ENCODE results near the gene TCF21.
"Not testable (repeated sequence)": the region's sequence is repeated elsewhere in the genome, so short reads cannot be mapped to it uniquely, and the experiment has no call there.

Gene TCF21

DNA sequence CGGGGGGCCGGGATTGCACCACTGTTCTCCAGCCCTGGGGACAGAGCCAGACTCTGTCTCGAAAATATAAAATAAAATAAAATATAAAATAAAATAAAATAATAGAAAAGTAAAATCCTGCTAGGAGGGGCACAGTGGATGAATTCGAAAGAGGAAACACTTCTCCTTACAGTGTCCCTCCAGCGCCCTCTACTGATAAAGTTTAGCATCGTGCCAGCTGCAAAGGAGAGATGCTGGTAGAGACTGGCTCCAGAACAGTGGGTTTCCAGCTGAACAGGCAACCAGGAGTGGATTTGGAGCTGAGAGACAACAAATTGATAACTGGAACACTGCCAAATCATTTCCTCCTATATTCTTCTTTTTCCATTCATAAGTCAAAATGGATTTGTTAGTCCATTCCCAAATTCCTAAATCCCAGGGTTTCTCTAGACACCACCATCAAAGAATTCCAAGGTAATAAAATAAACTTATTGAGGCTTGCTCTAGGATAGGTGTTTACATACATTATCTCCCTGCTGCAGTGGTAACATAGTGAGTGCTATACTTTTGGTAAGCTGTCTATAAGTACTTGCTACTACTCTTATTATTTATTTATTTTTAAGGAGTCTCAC lies 32.4 kb downstream of the TCF21 start:
- peak in 45 of 51 donors; percentile 0 to 82 (median 57) for DNase-seq

- DNase-seq, result peak in 34 of 51 donors; percentile 1 to 80 (median 41)
Observed at GRCh38 chr6:133923938-133924593, 35.2 kb downstream of the TCF21 start.

GRCh38 chr6:133931221-133931620 lies 42.3 kb downstream of the TCF21 start:
- DNase-seq, result not testable (repeated sequence)

GRCh38 chr6:133936352-133936751 lies 47.4 kb downstream of the TCF21 start:
- not testable (repeated sequence) for DNase-seq

DNA sequence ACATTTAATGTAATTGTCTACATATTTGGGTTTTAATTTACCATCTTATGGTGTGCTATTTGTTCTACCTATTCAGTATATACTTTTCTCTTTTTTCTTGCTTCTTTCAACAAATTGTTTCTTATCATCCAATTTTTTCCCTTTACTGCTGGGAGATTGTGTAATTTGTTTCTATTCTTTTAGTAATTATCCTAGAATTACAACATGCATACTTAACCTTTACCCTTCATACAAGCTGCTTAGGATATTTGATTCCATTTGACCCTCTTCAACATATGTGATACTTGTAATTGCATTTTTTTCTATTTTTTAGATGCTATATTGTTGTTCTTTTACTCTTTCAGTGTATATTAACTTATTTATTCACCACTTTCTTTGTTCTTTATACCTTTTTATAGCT lies 49.0 kb downstream of the TCF21 start:
- no peak for DNase-seq

DNA sequence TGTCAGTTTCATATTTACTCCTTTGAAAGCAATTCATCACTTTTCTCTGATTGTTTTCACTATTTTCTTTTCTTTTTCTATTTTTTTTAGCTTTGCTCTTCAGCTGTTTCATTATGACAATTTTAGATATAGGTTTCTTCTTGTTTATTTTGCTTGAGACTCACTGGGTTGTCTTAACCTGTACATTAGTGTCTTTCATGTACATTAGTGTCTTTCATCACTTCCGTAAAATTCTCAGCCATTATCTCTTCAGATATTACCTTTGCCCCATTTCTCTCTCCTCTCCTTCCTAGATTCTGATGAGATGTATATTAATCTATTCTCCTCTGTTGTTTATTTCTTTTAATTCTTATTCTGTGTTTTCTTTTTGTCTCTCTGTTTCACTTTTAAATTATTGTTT lies 49.6 kb downstream of the TCF21 start:
- DNase-seq, result no peak

DNA sequence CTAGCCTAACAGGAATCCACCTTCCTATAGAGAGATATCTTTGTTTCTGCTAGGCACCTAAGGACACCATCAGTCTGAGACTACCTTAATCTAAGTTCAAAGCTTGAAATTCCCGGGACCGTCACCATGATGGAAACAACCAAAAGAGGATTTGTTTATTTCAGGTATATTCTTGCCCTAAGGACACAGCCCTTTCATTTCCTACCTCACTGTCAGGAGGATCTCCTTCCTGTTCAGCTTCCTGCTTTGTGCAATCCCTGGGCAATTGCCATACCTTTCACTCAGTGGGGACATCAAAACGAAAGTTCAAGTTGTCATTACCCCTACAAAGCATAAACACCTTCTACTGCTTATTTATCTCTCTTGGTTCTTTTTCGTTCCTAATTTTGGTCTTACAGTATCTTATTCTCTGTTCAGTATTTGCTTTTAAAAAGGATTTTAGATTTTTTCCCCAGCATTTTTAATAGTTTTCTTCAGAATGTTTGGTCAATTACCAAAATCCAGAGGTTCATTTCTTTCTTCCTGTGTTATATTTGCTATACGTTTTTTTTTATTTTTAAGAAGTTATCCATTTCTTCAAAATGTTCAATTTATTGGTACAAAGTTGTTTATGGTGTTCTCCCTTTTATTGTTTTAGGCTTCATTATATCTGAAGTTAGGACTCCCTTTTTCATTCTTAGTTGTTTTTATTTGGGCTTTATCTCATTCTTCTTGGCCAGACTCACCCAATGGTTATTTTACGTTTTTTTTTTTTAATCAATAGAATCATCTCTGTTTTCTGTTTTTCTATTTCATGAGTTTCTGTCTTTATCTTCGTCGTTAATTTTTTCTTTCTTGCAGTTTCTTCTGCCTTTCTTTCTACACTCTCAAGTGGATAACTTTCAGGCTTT lies 51.1 kb downstream of the TCF21 start:
- DNase-seq, result no peak
